HL-60 (cell line): ENCODE results near the gene DHX38.

Source experiments
- DNase-seq, 2 experiments: peaks; one replicate each; pipeline ENCODE4 v3.0.0-alpha.2; 2010 to 2020; ENCODE audit warnings: low read depth in 1 of 2, low spot score in 1 of 2
- H3K27ac ChIP-seq: fragments of 250-450 bp; sonication (Bioruptor Pico); replicated peaks from 2 replicates; pipeline ENCODE4 v1.5.1; 2020; ENCODE audit warnings: mild to moderate bottlenecking, moderate library complexity
- H3K27me3 ChIP-seq: fragments of 250-450 bp; sonication (Bioruptor Pico); 2 replicates; pipeline ENCODE4 v1.5.1; 2021; ENCODE audit warnings: mild to moderate bottlenecking, moderate library complexity; ENCODE audit not compliant: insufficient read depth, poor library complexity, severe bottlenecking
- H3K4me3 ChIP-seq: replicated peaks from 2 replicates; pipeline ENCODE4 v1.5.1; 2011; ENCODE audit warnings: mild to moderate bottlenecking, control low read depth, low read length; ENCODE audit not compliant: insufficient read depth
- CTCF ChIP-seq: IDR thresholded peaks from one replicate; pipeline ENCODE4 v1.5.1; 2011; ENCODE audit warnings: low read length, control low read depth, inconsistent platforms; ENCODE audit not compliant: insufficient read depth
- GABPA ChIP-seq: IDR thresholded peaks from 2 replicates; pipeline ENCODE4 v1.6.1; 2012; ENCODE audit warnings: low read depth
- POLR2AphosphoS5 ChIP-seq: IDR thresholded peaks from 2 replicates; pipeline ENCODE4 v1.6.1; 2012; ENCODE audit warnings: low read depth
- REST ChIP-seq: IDR thresholded peaks from 2 replicates; pipeline ENCODE4 v1.6.1; 2012; ENCODE audit warnings: low read depth; ENCODE audit not compliant: insufficient replicate concordance
- SPI1 ChIP-seq: IDR thresholded peaks from 2 replicates; pipeline ENCODE4 v1.6.1; 2012; ENCODE audit warnings: low read depth, mild to moderate bottlenecking, borderline replicate concordance

DHX38 gene

GRCh38 chr16:72107371-72107770 lies 13.7 kb downstream of the DHX38 start:
- Histone ChIP-seq H3K27ac (no peak overlapping the region), H3K27me3 (no peaks in the 10 kb centered on the region), H3K4me3 (no peak overlapping the region)
- no peak for TF ChIP-seq CTCF
- no peak for TF ChIP-seq REST
- TF ChIP-seq GABPA: no peak
- TF ChIP-seq SPI1: no peak
- TF ChIP-seq POLR2AphosphoS5: no peak
- no peak for DNase-seq

GRCh38 chr16:72108353-72109102 lies 14.9 kb downstream of the DHX38 start:
- H3K27me3 ChIP-seq: no peaks in the 10 kb centered on the region
- no peak for DNase-seq
- H3K27ac ChIP-seq: no peak overlapping the region
- TF ChIP-seq CTCF (no peak), REST (no peak), POLR2AphosphoS5 (no peak), GABPA (no peak), SPI1 (no peak)
- no peak overlapping the region for H3K4me3 ChIP-seq

GRCh38 chr16:72109300-72109699 lies 15.7 kb downstream of the DHX38 start:
- no peaks in the 10 kb centered on the region for H3K27me3 ChIP-seq
- no peak overlapping the region for H3K4me3 ChIP-seq
- no peak overlapping the region for H3K27ac ChIP-seq
- DNase-seq: no peak
- TF ChIP-seq SPI1 (no peak), CTCF (no peak), POLR2AphosphoS5 (no peak), GABPA (no peak), REST (no peak)
